T-helper 17 cell (primary cell): ENCODE data around the gene MDFI. TPM values are rescaled to one million over a fixed set of nuclear protein-coding genes. Genes with fewer than 3 reads are reported as not detected.

Source experiments
- ATAC-seq: fragments of 150-1000 bp; cut with Tn5 transposase; 2 replicates; pipeline ENCODE4 v1.10.0; 2021; ENCODE audit warnings: mild to moderate bottlenecking, moderate library complexity
- DNase-seq, 3 donors: peaks; one replicate each; pipeline versions ENCODE4 v3.0.0 to v3.0.0-alpha.2; 2020 to 2021
- H3K9me3 ChIP-seq: one replicate; pipeline ENCODE4 v1.7.0; 2013; ENCODE audit warnings: low read length, mild to moderate bottlenecking; ENCODE audit not compliant: control insufficient read depth, poor library complexity, severe bottlenecking
- H3K27ac Mint-ChIP-seq: one replicate; pipeline ENCODE4 v1.8.0; 2022; ENCODE audit warnings: mild to moderate bottlenecking, moderate library complexity, mixed read lengths
- H3K27me3 Mint-ChIP-seq: one replicate; pipeline ENCODE4 v1.8.0; 2022; ENCODE audit warnings: mixed read lengths
- H3K36me3 Mint-ChIP-seq: one replicate; pipeline ENCODE4 v1.8.0; 2022; ENCODE audit warnings: low read depth, mixed read lengths
- H3K4me1 Mint-ChIP-seq: one replicate; pipeline ENCODE4 v1.8.0; 2022; ENCODE audit warnings: mild to moderate bottlenecking, mixed read lengths
- H3K4me3 Mint-ChIP-seq: one replicate; pipeline ENCODE4 v1.8.0; 2022; ENCODE audit warnings: mild to moderate bottlenecking, moderate library complexity, mixed read lengths
- total RNA-seq, 4 donors: library from RNA in 2 of 4; stranded (reverse) in 2 of 4; gene quantifications; one replicate each; pipeline ENCODE4 v1.2.3 and lab custom pipeline; 2022 to 2026

The MDFI gene
- total RNA-seq, 2 donors from 2014 or later, result not detected

DNA sequence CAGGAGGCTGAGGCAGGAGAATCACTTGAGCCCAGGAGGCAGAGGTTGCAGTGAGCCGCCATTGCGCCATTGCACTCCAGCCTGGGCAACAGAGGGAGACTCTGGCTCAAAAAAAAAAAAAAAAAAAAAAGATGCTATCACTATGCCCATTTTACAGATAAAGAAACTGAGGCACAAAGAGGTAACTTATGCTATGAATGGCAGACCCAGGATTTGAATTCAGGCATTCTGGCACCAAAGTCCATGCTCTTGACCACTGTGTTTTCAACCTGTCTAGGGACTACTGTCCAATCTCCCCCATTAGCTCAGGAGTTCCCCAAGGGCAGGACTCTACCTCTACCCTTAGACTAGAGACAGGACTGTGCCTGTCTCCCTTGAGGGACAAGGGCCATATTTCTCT, 9.1 kb upstream of the MDFI start:
- H3K27me3 Mint-ChIP-seq, result peaks cover 48% of the 10 kb centered on the region
- no peak overlapping the region for H3K27ac Mint-ChIP-seq
- ATAC-seq (no peak), DNase-seq (no peak)
- H3K4me3 Mint-ChIP-seq, result no peak overlapping the region
- peaks cover 5% of the 10 kb centered on the region for H3K4me1 Mint-ChIP-seq
- no peaks in the 10 kb centered on the region for H3K36me3 Mint-ChIP-seq
- H3K9me3 ChIP-seq, result no peaks in the 10 kb centered on the region

DNA sequence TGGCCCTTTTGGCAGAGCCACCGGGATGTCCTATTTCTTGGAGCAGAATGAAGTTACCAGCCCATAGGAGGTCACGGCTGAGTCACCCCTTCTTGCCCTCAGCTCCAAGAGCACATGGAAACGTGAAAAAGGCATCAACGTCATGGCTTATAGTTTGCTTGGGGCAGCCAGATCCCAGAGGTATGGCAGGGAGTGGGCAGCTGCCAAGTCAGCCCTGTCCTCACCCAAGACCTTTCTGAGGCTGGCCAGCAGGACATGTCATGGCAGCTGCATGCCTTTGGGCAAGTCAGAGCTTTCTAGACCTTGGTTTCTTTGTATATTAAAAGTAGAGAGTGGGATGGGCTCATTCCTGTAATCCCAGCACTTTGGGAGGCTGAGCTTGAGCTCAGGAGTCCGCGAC, 8.2 kb upstream of the MDFI start:
- H3K4me1 Mint-ChIP-seq, result peaks cover 5% of the 10 kb centered on the region
- DNase-seq, result no peak
- peaks cover 57% of the 10 kb centered on the region for H3K27me3 Mint-ChIP-seq
- H3K27ac Mint-ChIP-seq, result no peak overlapping the region
- H3K9me3 ChIP-seq, result no peaks in the 10 kb centered on the region
- no peak overlapping the region for H3K4me3 Mint-ChIP-seq
- no peak for ATAC-seq
- H3K36me3 Mint-ChIP-seq, result no peaks in the 10 kb centered on the region

DNA sequence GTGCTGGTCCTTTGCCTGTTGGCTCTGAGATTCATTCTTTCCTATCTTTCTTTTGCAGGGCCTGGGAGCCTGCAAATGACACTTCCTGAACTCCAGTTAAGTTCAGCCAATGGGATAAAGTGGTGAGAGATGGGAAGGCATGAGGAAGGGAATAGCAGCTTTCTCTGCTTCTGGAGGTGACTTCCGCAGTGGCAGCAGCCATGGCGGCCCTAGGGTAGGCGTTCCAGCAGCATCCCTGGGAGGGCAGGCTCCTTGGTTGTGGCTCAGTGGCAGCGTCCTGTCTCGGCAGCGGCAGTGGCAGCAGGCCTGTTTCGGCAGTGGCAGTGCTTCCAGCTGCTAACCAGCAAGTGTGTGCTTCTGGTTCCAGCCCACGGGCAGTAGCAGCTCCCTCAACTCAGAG, 7.3 kb upstream of the MDFI start:
- Mint-ChIP-seq H3K4me3 (no peak overlapping the region), H3K27ac (no peak overlapping the region), H3K36me3 (peaks cover 2% of the 10 kb centered on the region), H3K27me3 (peaks cover 66% of the 10 kb centered on the region), H3K4me1 (no peaks in the 10 kb centered on the region)
- H3K9me3 ChIP-seq, result no peaks in the 10 kb centered on the region
- DNase-seq (no peak), ATAC-seq (no peak)

DNA sequence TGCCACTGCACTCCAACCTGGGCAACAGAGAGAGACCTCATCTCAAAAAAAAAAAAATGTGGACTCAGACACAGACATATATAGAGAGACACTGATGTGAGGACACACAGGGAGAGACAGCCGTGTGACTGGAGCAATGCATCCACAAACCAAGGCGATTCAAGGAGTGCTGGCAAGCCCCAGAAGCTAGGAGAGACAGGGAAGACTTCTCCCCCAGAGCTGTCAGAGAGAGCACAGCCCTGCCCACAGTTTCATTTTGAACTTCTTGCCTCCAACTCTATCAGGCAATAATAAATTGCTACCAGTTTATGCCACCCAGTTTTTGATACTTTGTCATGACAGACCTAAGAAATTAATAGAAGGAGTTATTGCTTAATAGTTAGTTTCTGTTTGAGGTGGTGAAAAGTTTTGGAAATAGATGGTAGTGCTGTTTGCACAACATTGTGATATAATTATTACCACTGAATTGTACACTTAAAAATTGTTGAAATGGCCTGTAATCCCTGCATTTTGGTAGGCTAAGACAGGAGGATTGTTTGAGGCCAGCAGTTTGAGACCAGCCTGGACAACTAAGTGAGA, 5.1 kb upstream of the MDFI start:
- Mint-ChIP-seq H3K4me1 (peaks cover 6% of the 10 kb centered on the region), H3K27me3 (peaks cover 71% of the 10 kb centered on the region), H3K4me3 (no peak overlapping the region), H3K27ac (no peak overlapping the region), H3K36me3 (peaks cover 5% of the 10 kb centered on the region)
- ATAC-seq, result no peak
- H3K9me3 ChIP-seq, result no peaks in the 10 kb centered on the region
- no peak for DNase-seq

DNA sequence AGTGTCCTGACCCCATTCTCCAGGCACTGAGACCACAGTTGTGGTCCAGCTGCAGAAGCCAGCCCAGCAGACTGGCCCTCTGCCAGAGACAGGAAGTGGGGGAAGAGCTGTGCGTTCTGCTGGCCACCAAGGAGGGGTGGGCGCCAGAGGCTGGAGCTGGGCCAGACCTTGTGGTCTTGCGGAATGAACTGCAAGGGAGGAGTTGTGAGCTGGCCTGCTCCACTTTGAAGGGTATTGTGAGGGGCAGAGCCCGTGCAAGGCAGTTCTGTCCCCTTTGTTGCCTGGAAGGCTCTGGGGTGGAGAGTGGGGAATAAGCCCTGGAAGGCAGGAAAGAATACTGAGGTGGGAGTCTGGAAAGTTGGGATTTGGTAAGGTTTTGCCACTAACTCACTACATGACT, 3.6 kb upstream of the MDFI start:
- Mint-ChIP-seq H3K27me3 (peaks cover 74% of the 10 kb centered on the region), H3K36me3 (peaks cover 5% of the 10 kb centered on the region), H3K27ac (no peak overlapping the region)

DNA sequence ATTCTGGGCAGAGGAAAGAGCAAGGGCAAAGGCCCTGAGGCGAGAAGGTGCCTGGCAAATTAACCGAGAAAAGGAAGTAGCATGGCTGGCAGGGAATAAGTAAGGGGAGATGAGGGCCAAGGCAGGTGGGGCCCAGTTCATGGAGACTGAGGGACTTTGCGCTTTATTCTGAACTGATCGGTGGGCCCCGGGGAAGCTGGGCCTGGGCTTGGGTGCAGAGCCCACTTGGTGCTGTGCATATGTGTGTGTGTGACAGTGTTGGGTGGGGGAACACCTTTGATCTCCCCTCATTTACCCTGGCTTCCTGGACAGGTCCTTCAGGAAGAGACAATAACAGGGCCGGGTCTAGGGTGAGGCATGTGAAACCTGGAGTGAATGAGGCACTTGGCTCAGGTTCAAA, 2.9 kb upstream of the MDFI start:
- H3K9me3 ChIP-seq, result no peaks in the 10 kb centered on the region
- no peak for ATAC-seq
- no peak overlapping the region for H3K27ac Mint-ChIP-seq
- no peak overlapping the region for H3K4me3 Mint-ChIP-seq
- H3K36me3 Mint-ChIP-seq, result peaks cover 8% of the 10 kb centered on the region
- DNase-seq, result no peak
- peaks cover 9% of the 10 kb centered on the region for H3K4me1 Mint-ChIP-seq
- H3K27me3 Mint-ChIP-seq, result peaks cover 76% of the 10 kb centered on the region

More for the DNA sequence above, 3.6 kb upstream of the MDFI start:
- Mint-ChIP-seq H3K4me1 (peaks cover 9% of the 10 kb centered on the region), H3K4me3 (no peak overlapping the region)
- ATAC-seq (no peak), DNase-seq (no peak)
- no peaks in the 10 kb centered on the region for H3K9me3 ChIP-seq

DNA sequence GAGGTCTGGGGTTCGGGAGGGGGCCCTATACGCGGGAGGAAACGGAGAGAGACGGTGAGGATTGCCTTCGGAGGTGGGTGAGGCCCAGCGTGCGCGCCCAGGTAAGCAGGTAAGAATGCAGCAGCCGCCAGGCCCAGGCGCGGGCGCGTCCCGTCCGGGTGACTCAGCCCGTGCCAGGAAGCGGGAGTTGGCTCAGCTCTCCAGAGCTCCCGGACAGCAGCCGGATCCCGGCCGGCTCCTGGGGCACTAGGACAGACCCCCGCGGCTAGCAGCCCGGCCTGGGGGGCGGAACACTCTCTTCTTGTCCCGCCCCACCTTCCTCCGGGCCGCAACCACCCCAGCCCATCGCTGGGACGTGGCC, 1.5 kb upstream of the MDFI start:
- H3K4me1 Mint-ChIP-seq, result peaks cover 9% of the 10 kb centered on the region
- no peaks in the 10 kb centered on the region for H3K9me3 ChIP-seq
- peaks cover 73% of the 10 kb centered on the region for H3K27me3 Mint-ChIP-seq
- DNase-seq (no peak), ATAC-seq (no peak)
- H3K27ac Mint-ChIP-seq, result no peak overlapping the region
- peaks cover 8% of the 10 kb centered on the region for H3K36me3 Mint-ChIP-seq
- peak overlapping the region; percentile 50 for H3K4me3 Mint-ChIP-seq

DNA sequence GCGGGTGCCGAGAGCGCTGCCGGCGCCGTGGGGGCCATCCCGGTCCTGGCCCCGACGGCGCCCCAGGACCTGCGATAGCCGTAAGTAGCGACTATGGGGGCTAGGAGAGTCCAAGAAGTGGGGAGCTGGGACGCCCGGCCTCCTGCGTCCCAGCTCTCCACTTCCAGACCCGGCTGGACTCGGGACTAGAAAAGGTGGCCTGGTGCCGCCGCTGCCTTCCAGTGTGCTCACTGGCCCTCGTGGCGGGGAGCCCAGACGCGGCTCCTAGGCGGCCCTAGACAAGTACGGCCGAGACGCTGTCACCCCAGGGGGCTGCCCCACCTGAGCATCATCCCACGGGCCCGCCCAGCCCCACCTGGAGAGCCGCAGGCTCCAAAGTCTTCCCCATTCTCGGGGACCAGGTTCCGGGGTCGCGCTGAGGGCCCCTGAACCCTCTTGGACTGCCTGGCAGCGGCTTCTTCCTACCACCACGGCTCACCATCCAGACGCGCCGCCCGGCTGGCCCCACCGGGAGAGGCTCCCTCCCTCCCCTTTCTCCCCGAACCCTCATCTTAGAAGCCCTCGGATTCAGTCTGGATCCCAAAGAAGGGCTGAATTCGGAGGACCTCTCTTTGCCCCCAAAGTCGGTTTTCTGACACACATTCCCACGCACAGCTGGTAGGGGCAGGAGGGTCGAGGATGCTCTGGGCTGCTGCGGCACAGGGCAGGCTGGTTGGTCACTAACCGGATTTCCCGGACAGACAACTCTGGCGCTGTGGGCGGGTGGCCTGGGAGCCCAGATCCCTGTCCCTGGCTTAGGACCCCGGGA, 870 bp upstream of the MDFI start:
- DNase-seq, result no peak
- no peaks in the 10 kb centered on the region for H3K9me3 ChIP-seq
- no peak for ATAC-seq
- peaks cover 8% of the 10 kb centered on the region for H3K36me3 Mint-ChIP-seq
- H3K27me3 Mint-ChIP-seq, result peaks cover 70% of the 10 kb centered on the region
- peaks cover 9% of the 10 kb centered on the region for H3K4me1 Mint-ChIP-seq
- H3K27ac Mint-ChIP-seq, result no peak overlapping the region
- H3K4me3 Mint-ChIP-seq, result peak overlapping the region; percentile 79

DNA sequence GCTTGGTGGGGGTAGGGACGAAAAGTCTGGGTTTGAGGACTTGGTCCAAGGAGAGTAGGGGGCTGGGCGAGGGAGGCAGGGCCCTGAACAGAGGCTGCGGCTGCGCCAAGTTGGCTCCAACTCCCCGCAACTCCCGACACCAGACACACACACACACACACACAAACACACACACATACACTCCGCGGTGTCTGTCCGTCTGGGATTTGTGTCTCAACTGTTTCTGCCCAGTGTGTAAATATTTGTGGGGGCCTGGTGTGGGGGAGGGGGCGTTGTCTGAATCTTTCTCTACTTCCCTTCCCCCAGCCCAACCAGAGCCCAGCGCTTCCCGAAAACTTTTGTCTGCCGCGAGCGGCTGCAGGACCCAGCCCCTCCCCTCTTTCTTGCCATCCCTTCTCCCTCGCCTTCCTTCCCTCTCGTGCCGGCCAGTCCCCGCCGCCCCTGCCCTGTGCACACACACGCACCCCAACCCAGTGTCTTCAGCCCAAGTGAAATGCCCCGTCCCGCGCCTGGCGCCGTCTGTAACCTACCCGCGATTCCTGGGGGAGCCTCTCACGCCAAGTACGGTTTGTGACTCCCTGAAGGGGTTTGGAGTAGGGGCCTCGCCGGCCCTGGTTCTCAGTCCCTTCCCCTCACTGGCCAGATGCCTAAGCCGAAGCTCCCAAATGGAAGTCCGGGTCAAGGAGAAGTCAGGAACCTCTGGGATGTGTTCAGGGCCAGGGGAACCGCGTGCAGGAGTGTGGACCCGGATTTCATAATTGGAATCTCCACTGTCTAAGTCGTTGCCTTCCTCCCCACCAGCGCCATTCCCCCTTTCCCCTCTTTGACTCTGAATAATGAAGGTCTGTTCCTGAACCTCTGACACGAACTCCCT, 904 bp downstream of the MDFI start:
- no peak for ATAC-seq
- no peak overlapping the region for H3K27ac Mint-ChIP-seq
- peaks cover 8% of the 10 kb centered on the region for H3K36me3 Mint-ChIP-seq
- H3K27me3 Mint-ChIP-seq, result peaks cover 68% of the 10 kb centered on the region
- peak overlapping the region; percentile 83 for H3K4me3 Mint-ChIP-seq
- DNase-seq, result no peak
- peaks cover 17% of the 10 kb centered on the region for H3K4me1 Mint-ChIP-seq
- no peaks in the 10 kb centered on the region for H3K9me3 ChIP-seq

DNA sequence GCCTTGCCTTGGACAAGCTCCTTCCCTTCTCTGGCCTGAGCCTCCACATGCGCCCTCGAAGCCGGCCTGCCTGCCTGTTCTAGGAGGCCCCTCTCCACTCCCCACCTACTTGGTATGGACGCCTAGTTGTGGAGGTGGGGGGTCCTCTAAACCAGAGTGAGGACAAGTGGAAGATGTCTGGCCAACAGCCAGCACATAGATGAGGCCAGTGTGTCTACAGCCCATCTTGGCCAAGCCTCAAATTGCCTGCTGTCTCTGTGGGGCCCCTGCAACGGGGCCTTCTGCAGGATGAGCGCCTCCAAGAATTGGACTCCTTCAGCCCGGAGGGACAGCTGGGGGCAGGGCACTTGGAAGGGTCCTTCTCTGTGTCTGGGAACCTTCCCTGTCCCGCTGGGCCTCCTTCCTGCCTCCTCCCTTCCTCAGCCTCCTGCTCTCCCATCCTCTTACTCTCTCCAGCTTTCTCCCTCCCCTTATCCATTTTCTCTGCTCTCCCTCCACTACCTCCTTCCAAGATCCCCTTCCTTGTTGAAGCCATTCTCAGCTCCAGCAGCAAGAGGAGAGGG, 1.6 kb downstream of the MDFI start:
- ATAC-seq (no peak), DNase-seq (no peak)
- peaks cover 8% of the 10 kb centered on the region for H3K36me3 Mint-ChIP-seq
- peaks cover 66% of the 10 kb centered on the region for H3K27me3 Mint-ChIP-seq
- peak overlapping the region; percentile 83 for H3K4me3 Mint-ChIP-seq
- no peak overlapping the region for H3K27ac Mint-ChIP-seq
- H3K9me3 ChIP-seq, result no peaks in the 10 kb centered on the region
- H3K4me1 Mint-ChIP-seq, result peaks cover 19% of the 10 kb centered on the region

DNA sequence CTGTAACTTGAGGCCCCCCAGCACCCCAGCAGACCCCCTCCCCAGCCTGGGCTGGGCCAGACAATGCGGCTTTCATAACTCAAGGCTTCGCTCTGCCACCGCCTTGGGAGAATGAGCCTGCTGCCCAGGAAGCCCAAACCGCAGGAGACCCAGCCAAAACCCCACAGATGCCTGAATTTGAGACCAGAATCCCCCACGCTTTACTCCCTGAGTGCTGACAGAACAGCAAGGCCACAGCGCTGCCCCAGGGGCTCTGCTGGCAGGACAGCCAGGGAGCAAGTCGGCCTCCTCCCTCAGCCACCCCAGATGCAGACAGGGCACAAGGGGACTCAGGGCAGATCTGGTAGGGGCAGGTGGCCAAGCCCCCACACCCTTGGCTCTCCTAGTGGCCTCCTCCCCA, 2.2 kb downstream of the MDFI start:
- Mint-ChIP-seq H3K4me3 (no peak overlapping the region), H3K27ac (no peak overlapping the region), H3K27me3 (peaks cover 66% of the 10 kb centered on the region), H3K36me3 (peaks cover 8% of the 10 kb centered on the region), H3K4me1 (peaks cover 21% of the 10 kb centered on the region)
- ATAC-seq, result no peak
- H3K9me3 ChIP-seq, result no peaks in the 10 kb centered on the region
- no peak for DNase-seq

DNA sequence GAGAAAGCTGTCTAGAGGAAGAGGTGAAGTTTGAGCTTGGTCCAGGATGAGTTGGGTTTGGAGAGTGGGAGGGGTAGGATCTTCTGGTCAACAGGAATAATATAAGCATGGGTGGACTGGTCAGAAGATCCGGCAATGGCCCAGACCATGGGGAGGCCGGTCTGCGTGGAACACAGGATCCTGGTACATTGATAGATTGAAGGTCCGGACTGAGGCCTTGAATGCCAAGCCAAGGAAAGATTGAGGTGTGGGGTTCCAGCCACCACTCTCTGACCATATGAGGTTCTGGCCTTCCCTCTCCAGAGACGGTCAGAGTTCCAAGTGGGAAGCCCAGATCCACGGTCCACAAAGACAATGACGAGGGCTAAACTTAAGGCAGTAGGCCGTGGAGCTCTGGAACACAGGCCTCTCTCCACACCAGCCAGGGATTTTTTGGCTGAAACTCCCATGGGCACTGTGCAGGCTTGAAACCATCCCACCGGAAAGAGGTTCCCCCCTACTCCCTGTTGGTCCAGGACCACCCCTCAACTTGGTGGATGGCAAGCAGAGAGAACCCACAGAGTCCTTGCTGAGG, 3.2 kb downstream of the MDFI start:
- DNase-seq (no peak), ATAC-seq (no peak)
- no peaks in the 10 kb centered on the region for H3K9me3 ChIP-seq
- H3K36me3 Mint-ChIP-seq, result peaks cover 10% of the 10 kb centered on the region
- peaks cover 23% of the 10 kb centered on the region for H3K4me1 Mint-ChIP-seq
- H3K4me3 Mint-ChIP-seq, result no peak overlapping the region
- no peak overlapping the region for H3K27ac Mint-ChIP-seq
- H3K27me3 Mint-ChIP-seq, result peaks cover 66% of the 10 kb centered on the region
